ENCODE results near the gene SLC12A1. TPM values are rescaled to one million over a fixed set of nuclear protein-coding genes. Genes with fewer than 3 reads are reported as not detected.

SLC12A1 gene
- total RNA-seq, 1 donor from 2014 or later: not detected

GRCh38 chr15:48242535-48242934, 36.4 kb downstream of the SLC12A1 start:
- no peaks in the 10 kb centered on the region for H3K27me3 ChIP-seq (ENCODE audit: control insufficient read depth, insufficient read depth, low read length)
- DNase-seq (ENCODE audit: low read depth) (no peak), FAIRE-seq (no peak)
- TF ChIP-seq CTCF (IDR thresholded peaks at IDR 0.05; ENCODE audit: insufficient read depth, low read length, severe bottlenecking): no peak
- no peak overlapping the region for H3K4me3 ChIP-seq (ENCODE audit: low read depth, low read length)
- no peaks in the 10 kb centered on the region for H3K36me3 ChIP-seq (ENCODE audit: control insufficient read depth, insufficient read depth, low read length)

GRCh38 chr15:48244921-48245320, 38.8 kb downstream of the SLC12A1 start:
- Histone ChIP-seq H3K4me3 (ENCODE audit: low read depth, low read length) (no peak overlapping the region), H3K27me3 (ENCODE audit: control insufficient read depth, insufficient read depth, low read length) (no peaks in the 10 kb centered on the region), H3K36me3 (ENCODE audit: control insufficient read depth, insufficient read depth, low read length) (no peaks in the 10 kb centered on the region)
- FAIRE-seq: no peak
- no peak for TF ChIP-seq CTCF (IDR thresholded peaks at IDR 0.05; ENCODE audit: insufficient read depth, low read length, severe bottlenecking)
- peak; percentile 84 for DNase-seq (ENCODE audit: low read depth)

GRCh38 chr15:48248414-48248813, 42.3 kb downstream of the SLC12A1 start:
- FAIRE-seq (no peak), DNase-seq (ENCODE audit: low read depth) (no peak)
- TF ChIP-seq CTCF (IDR thresholded peaks at IDR 0.05; ENCODE audit: insufficient read depth, low read length, severe bottlenecking): no peak
- no peaks in the 10 kb centered on the region for H3K36me3 ChIP-seq (ENCODE audit: control insufficient read depth, insufficient read depth, low read length)
- no peaks in the 10 kb centered on the region for H3K27me3 ChIP-seq (ENCODE audit: control insufficient read depth, insufficient read depth, low read length)
- H3K4me3 ChIP-seq (ENCODE audit: low read depth, low read length): no peak overlapping the region

GRCh38 chr15:48250640-48251076, 44.6 kb downstream of the SLC12A1 start:
- peak; percentile 66 for TF ChIP-seq CTCF (IDR thresholded peaks at IDR 0.05; ENCODE audit: insufficient read depth, low read length, severe bottlenecking)
- DNase-seq (ENCODE audit: low read depth) (peak; percentile 71), FAIRE-seq (no peak)
- H3K36me3 ChIP-seq (ENCODE audit: control insufficient read depth, insufficient read depth, low read length): no peaks in the 10 kb centered on the region
- no peaks in the 10 kb centered on the region for H3K27me3 ChIP-seq (ENCODE audit: control insufficient read depth, insufficient read depth, low read length)
- H3K4me3 ChIP-seq (ENCODE audit: low read depth, low read length): no peak overlapping the region

GRCh38 chr15:48253172-48253571, 47.1 kb downstream of the SLC12A1 start:
- no peak for DNase-seq (ENCODE audit: low read depth)
- TF ChIP-seq CTCF (IDR thresholded peaks at IDR 0.05; ENCODE audit: insufficient read depth, low read length, severe bottlenecking): no peak
- Histone ChIP-seq H3K36me3 (ENCODE audit: control insufficient read depth, insufficient read depth, low read length) (no peaks in the 10 kb centered on the region), H3K27me3 (ENCODE audit: control insufficient read depth, insufficient read depth, low read length) (no peaks in the 10 kb centered on the region), H3K4me3 (ENCODE audit: low read depth, low read length) (no peak overlapping the region)
- FAIRE-seq: no peak

GRCh38 chr15:48265135-48265534, 59.0 kb downstream of the SLC12A1 start:
- Histone ChIP-seq H3K4me3 (ENCODE audit: low read depth, low read length) (no peak overlapping the region), H3K36me3 (ENCODE audit: control insufficient read depth, insufficient read depth, low read length) (no peaks in the 10 kb centered on the region), H3K27me3 (ENCODE audit: control insufficient read depth, insufficient read depth, low read length) (no peaks in the 10 kb centered on the region)
- FAIRE-seq (no peak), DNase-seq (ENCODE audit: low read depth) (no peak)
- TF ChIP-seq CTCF (IDR thresholded peaks at IDR 0.05; ENCODE audit: insufficient read depth, low read length, severe bottlenecking): no peak

Data from bronchial epithelial cell (primary cell).